Inflammatory macrophage treated with lipopolysaccharide for 4 hours (primary cell): ENCODE results near the gene PLEKHO1.
A peak's percentile ranks its signal among the peaks of the same experiment; 100 is the strongest.
"Not testable (repeated sequence)": the region's sequence is repeated elsewhere in the genome, so short reads cannot be mapped to it uniquely, and the experiment has no call there.

Source experiments
- DNase-seq: peaks from one replicate; pipeline ENCODE4 v3.0.0-alpha.2; 2020

The PLEKHO1 gene

GRCh38 chr1:150179867-150180266 lies 30.2 kb downstream of the PLEKHO1 start:
- no peak for DNase-seq

- peak; percentile 57 for DNase-seq
These were observed 30.8 kb downstream of the PLEKHO1 start for GRCh38 chr1:150180474-150180873.

DNA sequence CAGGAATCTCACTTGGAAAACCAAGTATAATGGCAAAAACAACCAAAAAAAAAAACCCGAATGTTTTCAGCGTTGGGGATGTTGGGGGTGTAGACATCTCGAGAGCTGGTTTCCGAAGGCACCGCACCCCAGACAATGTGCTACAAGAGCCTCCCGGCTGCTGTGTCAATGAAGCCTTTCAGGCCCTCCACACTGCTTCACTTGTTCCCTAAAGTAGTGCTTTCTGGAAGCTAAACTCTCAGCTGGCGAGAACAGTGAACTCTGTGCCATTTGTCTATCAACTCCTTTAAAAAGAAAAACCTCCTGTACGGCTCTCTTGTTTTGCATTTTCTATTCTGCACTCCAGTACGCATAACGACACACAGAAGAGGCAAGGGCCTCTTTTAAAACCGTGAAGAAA lies 32.5 kb downstream of the PLEKHO1 start:
- DNase-seq: no peak

GRCh38 chr1:150183061-150183460 lies 33.3 kb downstream of the PLEKHO1 start:
- peak; percentile 75 for DNase-seq

GRCh38 chr1:150185481-150185880 lies 35.8 kb downstream of the PLEKHO1 start:
- no peak for DNase-seq

DNA sequence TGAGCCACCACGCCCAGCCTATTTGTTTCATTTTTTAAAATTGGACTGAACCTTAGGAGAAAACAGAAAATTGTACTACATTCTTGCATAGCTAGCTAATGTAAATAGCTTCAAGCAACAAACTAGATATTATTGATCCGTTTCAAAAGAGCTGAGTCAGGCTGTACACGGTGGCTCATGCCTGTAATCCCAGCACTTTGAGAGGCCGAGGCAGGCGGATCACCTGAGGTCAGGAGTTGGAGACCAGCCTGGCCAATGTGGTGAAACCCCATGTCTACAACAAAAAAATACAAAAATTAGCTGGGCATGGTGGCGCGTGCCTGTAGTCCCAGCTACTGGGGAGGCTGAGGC lies 36.7 kb downstream of the PLEKHO1 start:
- DNase-seq: not testable (repeated sequence)

GRCh38 chr1:150186789-150187559 lies 37.3 kb downstream of the PLEKHO1 start:
- DNase-seq: peak; percentile 82

- no peak for DNase-seq
These were observed 37.8 kb downstream of the PLEKHO1 start for GRCh38 chr1:150187560-150187931.

DNA sequence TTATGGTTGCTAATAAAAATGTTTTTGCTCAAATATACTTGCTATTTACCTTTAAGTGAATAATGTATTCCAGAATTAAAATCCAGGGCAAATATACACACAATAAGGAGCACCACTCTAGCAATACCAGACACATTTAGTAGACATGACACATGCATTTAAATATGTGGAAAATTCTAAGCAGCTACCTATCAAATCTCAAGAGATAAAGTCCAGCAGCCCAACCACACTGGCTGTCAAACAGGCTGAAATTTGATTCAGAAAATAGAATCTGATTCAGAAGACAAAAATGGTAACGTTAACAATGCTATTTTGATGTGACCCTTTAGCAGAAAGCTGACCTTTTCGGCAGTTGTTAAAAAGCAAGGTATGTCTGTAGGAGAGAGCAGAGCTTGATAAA lies 42.3 kb downstream of the PLEKHO1 start:
- no peak for DNase-seq

- DNase-seq: no peak
These were observed 44.8 kb downstream of the PLEKHO1 start for GRCh38 chr1:150194381-150195031.

GRCh38 chr1:150196417-150196816 lies 46.7 kb downstream of the PLEKHO1 start:
- no peak for DNase-seq

GRCh38 chr1:150207281-150207971 lies 57.7 kb downstream of the PLEKHO1 start:
- DNase-seq: no peak

GRCh38 chr1:150208460-150208859 lies 58.7 kb downstream of the PLEKHO1 start:
- not testable (repeated sequence) for DNase-seq
